AG09319 (cell line): ENCODE measurements around the gene KCTD5.

ENCODE experiments used
- DNase-seq: peaks from one replicate; pipeline ENCODE4 v3.0.0-alpha.2; 2010; ENCODE audit warnings: low read depth; ENCODE audit errors: extremely low read depth
- TF ChIP-seq, protein P1 (sequence below): IDR thresholded peaks from 2 replicates; pipeline ENCODE4 v1.5.1; 2011; ENCODE audit warnings: low read depth, mild to moderate bottlenecking, inconsistent platforms, low read length, moderate library complexity

KCTD5 gene

GRCh38 chr16:2713985-2714774 is 31.9 kb downstream of the KCTD5 start:
- TF ChIP-seq, protein P1, sequence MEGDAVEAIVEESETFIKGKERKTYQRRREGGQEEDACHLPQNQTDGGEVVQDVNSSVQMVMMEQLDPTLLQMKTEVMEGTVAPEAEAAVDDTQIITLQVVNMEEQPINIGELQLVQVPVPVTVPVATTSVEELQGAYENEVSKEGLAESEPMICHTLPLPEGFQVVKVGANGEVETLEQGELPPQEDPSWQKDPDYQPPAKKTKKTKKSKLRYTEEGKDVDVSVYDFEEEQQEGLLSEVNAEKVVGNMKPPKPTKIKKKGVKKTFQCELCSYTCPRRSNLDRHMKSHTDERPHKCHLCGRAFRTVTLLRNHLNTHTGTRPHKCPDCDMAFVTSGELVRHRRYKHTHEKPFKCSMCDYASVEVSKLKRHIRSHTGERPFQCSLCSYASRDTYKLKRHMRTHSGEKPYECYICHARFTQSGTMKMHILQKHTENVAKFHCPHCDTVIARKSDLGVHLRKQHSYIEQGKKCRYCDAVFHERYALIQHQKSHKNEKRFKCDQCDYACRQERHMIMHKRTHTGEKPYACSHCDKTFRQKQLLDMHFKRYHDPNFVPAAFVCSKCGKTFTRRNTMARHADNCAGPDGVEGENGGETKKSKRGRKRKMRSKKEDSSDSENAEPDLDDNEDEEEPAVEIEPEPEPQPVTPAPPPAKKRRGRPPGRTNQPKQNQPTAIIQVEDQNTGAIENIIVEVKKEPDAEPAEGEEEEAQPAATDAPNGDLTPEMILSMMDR, result no peak
- no peak for DNase-seq

GRCh38 chr16:2715064-2715463 is 32.7 kb downstream of the KCTD5 start:
- TF ChIP-seq, protein P1, result no peak
- DNase-seq, result no peak

DNA sequence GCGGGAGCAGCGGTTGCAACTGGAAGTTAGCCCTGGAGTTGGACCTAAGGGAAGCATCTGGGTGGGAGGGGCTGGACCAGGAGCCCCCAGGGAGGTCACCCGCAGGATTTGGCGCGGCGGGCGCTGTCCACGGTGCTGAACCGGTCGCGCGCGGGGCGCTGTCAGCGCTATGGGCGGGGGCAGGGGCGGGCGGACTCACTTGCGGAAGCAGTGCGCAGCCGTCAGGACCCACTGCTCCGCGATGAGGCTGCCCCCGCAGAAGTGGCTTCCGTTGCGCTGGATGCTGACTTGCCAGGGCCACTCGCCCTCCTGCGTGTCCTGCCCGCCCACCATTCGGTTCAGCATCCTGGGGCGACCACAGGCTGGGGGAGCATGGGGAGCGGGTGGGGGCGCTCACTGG is 33.2 kb downstream of the KCTD5 start:
- DNase-seq, result no peak
- TF ChIP-seq, protein P1, result no peak

- TF ChIP-seq, protein P1, result no peak
- DNase-seq, result no peak
Measured at GRCh38 chr16:2715966-2716885, 33.9 kb downstream of the KCTD5 start.

DNA sequence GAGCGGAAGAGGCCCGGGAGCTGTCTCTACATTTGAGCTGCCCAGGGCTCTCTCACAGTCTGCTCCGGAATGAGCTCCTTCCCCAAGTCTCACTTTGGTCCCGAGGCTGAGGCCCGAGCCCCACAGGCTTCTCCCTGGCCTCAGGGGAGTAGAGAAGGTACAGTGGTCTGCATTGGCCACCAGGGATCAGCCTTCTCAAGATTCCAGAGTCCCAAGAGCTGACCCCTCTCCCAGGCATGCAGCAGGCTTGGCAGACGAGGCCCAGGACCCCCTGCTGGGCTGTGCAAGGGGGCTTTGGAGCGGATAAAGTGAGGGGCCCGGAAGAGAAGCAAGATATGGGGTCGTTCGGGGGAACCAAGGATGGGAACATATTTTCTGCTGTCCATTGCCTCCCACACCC is 34.6 kb downstream of the KCTD5 start:
- TF ChIP-seq, protein P1, result no peak
- DNase-seq, result no peak

DNA sequence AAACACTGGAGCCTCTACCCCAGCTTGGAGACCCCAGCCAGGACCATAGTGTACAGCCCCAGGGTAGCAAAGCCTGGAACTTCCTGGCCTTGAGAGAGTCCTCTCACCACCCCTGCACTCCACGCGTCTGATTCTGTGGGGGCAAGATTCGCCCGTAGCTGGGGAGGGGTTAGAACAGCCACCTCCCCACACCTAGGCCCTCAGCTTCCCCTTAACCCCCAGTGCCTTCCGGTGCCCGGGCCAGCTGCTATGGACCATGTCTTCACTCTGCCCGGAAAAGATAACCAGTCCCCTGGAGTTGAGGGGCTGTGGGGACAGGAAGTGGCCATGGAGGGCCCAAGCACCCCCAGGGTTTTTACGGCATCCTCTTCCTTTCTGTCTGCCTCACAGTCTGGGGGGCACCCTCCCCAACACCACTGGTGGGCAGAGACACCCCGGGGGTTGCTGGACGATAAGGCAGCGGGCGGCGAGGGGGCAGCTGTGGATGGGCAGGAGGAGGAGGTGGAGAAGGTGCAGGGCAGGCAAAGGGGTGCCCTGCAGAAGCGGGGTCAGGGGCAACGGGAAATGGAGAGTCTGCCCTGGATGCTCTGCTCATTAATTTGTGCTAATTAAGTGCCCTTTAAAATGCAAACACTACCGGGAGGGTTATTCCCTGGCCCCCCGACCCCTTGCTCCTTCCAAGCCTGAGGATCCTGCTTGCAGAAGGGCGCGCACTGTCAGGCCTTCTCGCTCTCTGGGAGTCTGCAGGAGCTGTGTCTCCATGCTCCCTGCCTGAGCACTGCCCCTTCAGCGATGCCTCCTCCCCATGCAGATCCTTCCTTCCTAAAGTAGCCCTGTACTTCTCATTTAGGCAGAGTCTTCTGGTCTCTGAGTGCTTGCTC is 35.3 kb downstream of the KCTD5 start:
- TF ChIP-seq, protein P1, result no peak
- no peak for DNase-seq
